GM12878 (cell line): Measurements from ENCODE around the gene CNTNAP2. TPM values are rescaled to one million over a fixed set of nuclear protein-coding genes. Genes with fewer than 3 reads are reported as not detected.

Source experiments
- ATAC-seq: fragments of 200-7000 bp; cut with Tn5 transposase; 3 replicates; pipeline ENCODE4 v1.9.1; 2020; ENCODE audit warnings: mild to moderate bottlenecking, moderate library complexity
- BruUV-seq: library from RNA; stranded (reverse); fragments of 400-500 nt; replicated peaks from 2 replicates; lab custom pipeline; 2021; lab: Mats Ljungman, UMichigan
- CTCF ChIA-PET: fragments of 300-600 bp; sonication (Branson Sonifier 250); formaldehyde crosslinking; extraction: SDS; loops from one replicate; lab custom pipeline; 2021; ENCODE audit warnings: inconsistent platforms; lab: Yijun Ruan, JAX
- POLR2A ChIA-PET: fragments of 350-600 bp; formaldehyde crosslinking; extraction: SDS; loops from one replicate; lab custom pipeline; 2021; ENCODE audit warnings: inconsistent platforms; lab: Charles Lee
- RAD21 ChIA-PET: fragments of 300-600 bp; sonication (Branson Sonifier 250); formaldehyde crosslinking; loops from one replicate; lab custom pipeline; 2023; ENCODE audit warnings: antibody characterized with exemption; ENCODE audit not compliant: unreplicated experiment; lab: Charles Lee
- SMC1A ChIA-PET: fragments of 300-600 bp; sonication (Branson Sonifier 250); formaldehyde crosslinking; loops from one replicate; lab custom pipeline; 2023; ENCODE audit not compliant: unreplicated experiment, uncharacterized antibody; lab: Charles Lee
- DNase-seq: peaks from one replicate; pipeline ENCODE4 v3.0.0-alpha.2; 2011; ENCODE audit warnings: low read depth, low spot score
- FAIRE-seq: peaks from 3 replicates; lab custom pipeline; 2011; peaks lifted over from hg19 to GRCh38; lab: Jason Lieb, UNC
- H2AFZ ChIP-seq: 2 replicates; pipeline ENCODE4 v1.6.0; 2011; ENCODE audit warnings: low read depth, low read length, control low read depth; ENCODE audit not compliant: control insufficient read depth
- H3K27ac ChIP-seq: 2 replicates; pipeline ENCODE4 v1.5.1; 2011; ENCODE audit warnings: control low read depth; ENCODE audit not compliant: control insufficient read depth, insufficient read depth
- H3K27me3 ChIP-seq, 2 experiments: replicated peaks in 1 of 2; 2 replicates each; pipeline versions ENCODE4 v1.6.0 to v1.6.1; 2011; ENCODE audit warnings: low read length in 1 of 2; ENCODE audit not compliant: control insufficient read depth in 2 of 2, insufficient read depth in 2 of 2
- H3K36me3 ChIP-seq, 2 experiments: 2 replicates each; pipeline ENCODE4 v1.5.1; 2011; ENCODE audit warnings: low read length in 1 of 2; ENCODE audit not compliant: control insufficient read depth in 2 of 2, insufficient read depth in 2 of 2
- H3K4me1 ChIP-seq: 2 replicates; pipeline ENCODE4 v1.6.1; 2011; ENCODE audit warnings: mild to moderate bottlenecking, low read length, moderate library complexity, mixed read lengths; ENCODE audit not compliant: control insufficient read depth, insufficient read depth
- H3K4me2 ChIP-seq: 2 replicates; pipeline ENCODE4 v1.6.0; 2011; ENCODE audit warnings: control low read depth; ENCODE audit not compliant: control insufficient read depth, insufficient read depth
- H3K4me3 ChIP-seq: fragments of 200-600 bp; sonication (generic); 2 replicates; pipeline ENCODE4 v1.5.1; 2016
- H3K79me2 ChIP-seq: 2 replicates; pipeline ENCODE4 v1.6.0; 2011; ENCODE audit warnings: low read length; ENCODE audit not compliant: control insufficient read depth, insufficient read depth
- H3K9ac ChIP-seq: 2 replicates; pipeline ENCODE4 v1.8.0; 2011; ENCODE audit warnings: low read length, control low read depth, mixed read lengths; ENCODE audit not compliant: control insufficient read depth, insufficient read depth
- H3K9me3 ChIP-seq: replicated peaks from 3 replicates; pipeline ENCODE4 v1.5.1; 2011; ENCODE audit warnings: mild to moderate bottlenecking, low read length; ENCODE audit not compliant: control insufficient read depth, insufficient read depth
- H4K20me1 ChIP-seq: 2 replicates; pipeline ENCODE4 v1.6.0; 2011; ENCODE audit not compliant: control insufficient read depth, insufficient read depth
- CBX5 ChIP-seq: sonication (generic); IDR thresholded peaks from 2 replicates; pipeline ENCODE4 v1.6.1; 2016; ENCODE audit warnings: low read depth, moderate library complexity, mild to moderate bottlenecking, inconsistent platforms
- CHD1 ChIP-seq: IDR thresholded peaks from 2 replicates; pipeline ENCODE4 v1.6.1; 2012; ENCODE audit warnings: low read depth, low read length, improper control_type of control experiment
- CHD4 ChIP-seq: fragments of 200-600 bp; sonication (generic); IDR thresholded peaks from 2 replicates; pipeline ENCODE4 v1.6.1; 2016; ENCODE audit warnings: mild to moderate bottlenecking
- EGR1 ChIP-seq, 2 experiments: IDR thresholded peaks; 1 replicate in 1 of 2; 2 replicates in 1 of 2; pipeline ENCODE4 v1.6.1; 2011 to 2012; ENCODE audit warnings: low read depth in 2 of 2, low read length in 2 of 2, borderline replicate concordance in 1 of 2, mild to moderate bottlenecking in 1 of 2, moderate library complexity in 1 of 2
- FOS ChIP-seq: IDR thresholded peaks from 3 replicates; pipeline ENCODE4 v1.6.1; 2011; ENCODE audit warnings: borderline replicate concordance; ENCODE audit not compliant: insufficient read length; ENCODE audit errors: extremely low read depth
- IRF5 ChIP-seq: fragments of 450-650 bp; IDR thresholded peaks from 2 replicates; pipeline ENCODE4 v1.6.1; 2017; ENCODE audit warnings: borderline replicate concordance
- RB1 ChIP-seq: fragments of 450-650 bp; formaldehyde crosslinking; IDR thresholded peaks from 2 replicates; pipeline ENCODE4 v1.6.1; 2017; ENCODE audit warnings: mild to moderate bottlenecking, borderline replicate concordance
- SKIL ChIP-seq: fragments of 450-650 bp; IDR thresholded peaks from 2 replicates; pipeline ENCODE4 v1.6.1; 2017; ENCODE audit warnings: mild to moderate bottlenecking, low read depth, inconsistent platforms; ENCODE audit not compliant: poor library complexity, severe bottlenecking
- SMAD5 ChIP-seq: IDR thresholded peaks from 2 replicates; pipeline ENCODE4 v1.6.1; 2016; ENCODE audit warnings: antibody characterized with exemption, low read depth
- SPI1 ChIP-seq: IDR thresholded peaks from 2 replicates; pipeline ENCODE4 v1.6.1; 2011; ENCODE audit warnings: low read depth, mild to moderate bottlenecking, low read length, moderate library complexity, borderline replicate concordance; ENCODE audit not compliant: insufficient read depth
- SUZ12 ChIP-seq: fragments of 200-600 bp; sonication (generic); IDR thresholded peaks from one replicate; pipeline ENCODE4 v1.6.1; 2018; ENCODE audit warnings: antibody characterized with exemption, mild to moderate bottlenecking; ENCODE audit not compliant: unreplicated experiment
- ZBED1 ChIP-seq: IDR thresholded peaks from 2 replicates; pipeline ENCODE4 v1.6.1; 2016; ENCODE audit warnings: borderline replicate concordance
- ZNF207 ChIP-seq: fragments of 450-650 bp; IDR thresholded peaks from 2 replicates; pipeline ENCODE4 v1.6.1; 2014; ENCODE audit warnings: antibody characterized with exemption, mild to moderate bottlenecking, borderline replicate concordance
- WGBS: methylation state at CpG from one replicate; pipeline ENCODE4 v1.1.6; 2016; ENCODE audit warnings: low lambda C conversion rate; ENCODE audit not compliant: insufficient replicate concordance, insufficient coverage; ENCODE audit errors: missing lambda C conversion rate; 5-methylcytosine and 5-hydroxymethylcytosine counted together
- in situ Hi-C: fragments of 300-500 bp; cut with MboI; formaldehyde crosslinking; loops from 9 replicates; pipeline ENCODE4 v1.14.3; 2018; ENCODE audit warnings: mixed read lengths
- intact Hi-C: fragments of 100-400 bp; cut with micrococcal nuclease; formaldehyde crosslinking; loops from one replicate; pipeline ENCODE4 v1.14.2; 2022; ENCODE audit not compliant: unreplicated experiment
- polyA plus RNA-seq, 11 experiments: library from polyadenylated mRNA; depleted of rRNA in 4 of 11; unstranded in 6 of 11; stranded (reverse) in 5 of 11; fragments of >200 nt; fragmentation: Nextera tagmentation in 4 of 11; fragmentation: Illumina TruSeq in 1 of 11; extraction: Ambion mirVana in 4 of 11; extraction: Trizol in 1 of 11; gene quantifications; 1 replicate in 1 of 11; 2 replicates in 10 of 11; pipeline versions ENCODE4 v1.2.1 to v1.2.3, GENCODE V29; 2011 to 2016; ENCODE audit warnings: inconsistent platforms in 2 of 11, missing spikeins in 2 of 11, low read depth in 1 of 11
- total RNA-seq, 4 experiments: library from RNA; depleted of rRNA in 3 of 4; stranded (reverse); fragments of >200 nt in 3 of 4; fragmentation: Illumina TruSeq in 1 of 4; extraction: Trizol in 1 of 4; gene quantifications; 2 replicates each; pipeline versions ENCODE4 v1.2.1 to v1.2.3, GENCODE V29; 2013 to 2021

CNTNAP2 gene
- total and polyA plus RNA-seq, 10 of the 15 experiments (the other 5 are each of a cell fraction or from before 2014, with no cell fraction given): 0.03 to 0.08 (median 0.03) TPM; not detected in 7

- no peak for TF ChIP-seq EGR1 (IDR thresholded peaks at IDR 0.05; ENCODE audit: borderline replicate concordance in 1 of 2, low read depth in 2 of 2, low read length in 2 of 2)
- no peak for TF ChIP-seq FOS
- no peak for TF ChIP-seq SPI1
- no peak for TF ChIP-seq IRF5
- no peak for TF ChIP-seq CBX5
These were observed 2263.1 kb downstream of the CNTNAP2 start (continued) for GRCh38 chr7:148379677-148380076.

- Histone ChIP-seq H4K20me1 (no peaks in the 10 kb centered on the region), H3K4me2 (no peak overlapping the region), H3K27ac (no peak overlapping the region), H2AFZ (no peak overlapping the region), H3K9ac (no peak overlapping the region), H3K36me3 (no peaks in the 10 kb centered on the region), H3K4me3 (no peak overlapping the region), H3K9me3 (no peaks in the 10 kb centered on the region; the same call in 2 of the 3 replicates), H3K27me3 (no peaks in the 10 kb centered on the region), H3K4me1 (no peaks in the 10 kb centered on the region), H3K79me2 (no peaks in the 10 kb centered on the region)
- no peak for TF ChIP-seq CHD4
- TF ChIP-seq ZBED1: no peak
- TF ChIP-seq ZNF207: no peak
- no peak for TF ChIP-seq CHD1
- TF ChIP-seq CBX5: no peak
- TF ChIP-seq SKIL: no peak
- TF ChIP-seq SUZ12: no peak
- TF ChIP-seq SMAD5: no peak
- no peak for TF ChIP-seq RB1
- DNase-seq: no peak
- ChIA-PET SMC1A (no interaction called here), POLR2A (no interaction called here), RAD21 (no interaction called here), CTCF (no interaction called here)
- in situ Hi-C loops (no loop called here), intact Hi-C loops (no loop called here)
- no TSS peak for BruUV-seq
- ATAC-seq: no peak
- 68% methylated on average over 13 of the region's 13 CpGs for WGBS
- FAIRE-seq: no peak
These were observed 2264.2 kb downstream of the CNTNAP2 start for GRCh38 chr7:148380596-148381419.
